ENCODE results near the gene TMEM161B. TPM values are rescaled to one million over a fixed set of nuclear protein-coding genes. Genes with fewer than 3 reads are reported as not detected.

The TMEM161B gene
- total RNA-seq, 4 donors from 2014 or later: 9.6 to 13.1 (median 11.0) TPM

DNA sequence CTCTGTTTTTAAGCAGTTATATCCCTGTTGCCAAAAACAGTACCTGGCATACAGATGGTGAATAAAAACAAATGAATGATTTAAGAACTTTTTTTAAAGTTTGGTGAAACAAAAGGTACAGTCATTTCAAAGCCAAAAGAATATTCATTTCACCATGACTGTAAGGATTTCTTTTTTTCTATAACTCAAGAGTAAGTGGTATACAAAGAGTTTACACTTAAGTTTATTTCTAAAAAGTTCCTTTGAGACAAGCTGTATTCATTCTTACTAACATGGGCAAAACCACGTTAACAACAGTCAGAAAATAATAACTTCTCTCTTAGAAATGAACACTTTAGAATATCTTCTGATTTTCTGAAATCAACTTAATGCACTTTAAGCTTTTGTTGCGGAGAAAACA, 5.3 kb downstream of the TMEM161B start:
- TF ChIP-seq, protein P1, sequence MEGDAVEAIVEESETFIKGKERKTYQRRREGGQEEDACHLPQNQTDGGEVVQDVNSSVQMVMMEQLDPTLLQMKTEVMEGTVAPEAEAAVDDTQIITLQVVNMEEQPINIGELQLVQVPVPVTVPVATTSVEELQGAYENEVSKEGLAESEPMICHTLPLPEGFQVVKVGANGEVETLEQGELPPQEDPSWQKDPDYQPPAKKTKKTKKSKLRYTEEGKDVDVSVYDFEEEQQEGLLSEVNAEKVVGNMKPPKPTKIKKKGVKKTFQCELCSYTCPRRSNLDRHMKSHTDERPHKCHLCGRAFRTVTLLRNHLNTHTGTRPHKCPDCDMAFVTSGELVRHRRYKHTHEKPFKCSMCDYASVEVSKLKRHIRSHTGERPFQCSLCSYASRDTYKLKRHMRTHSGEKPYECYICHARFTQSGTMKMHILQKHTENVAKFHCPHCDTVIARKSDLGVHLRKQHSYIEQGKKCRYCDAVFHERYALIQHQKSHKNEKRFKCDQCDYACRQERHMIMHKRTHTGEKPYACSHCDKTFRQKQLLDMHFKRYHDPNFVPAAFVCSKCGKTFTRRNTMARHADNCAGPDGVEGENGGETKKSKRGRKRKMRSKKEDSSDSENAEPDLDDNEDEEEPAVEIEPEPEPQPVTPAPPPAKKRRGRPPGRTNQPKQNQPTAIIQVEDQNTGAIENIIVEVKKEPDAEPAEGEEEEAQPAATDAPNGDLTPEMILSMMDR (IDR thresholded peaks at IDR 0.05): no peak
- ATAC-seq (ENCODE audit: low FRiP score): no peak
- DNase-seq (ENCODE audit: low spot score): no peak

DNA sequence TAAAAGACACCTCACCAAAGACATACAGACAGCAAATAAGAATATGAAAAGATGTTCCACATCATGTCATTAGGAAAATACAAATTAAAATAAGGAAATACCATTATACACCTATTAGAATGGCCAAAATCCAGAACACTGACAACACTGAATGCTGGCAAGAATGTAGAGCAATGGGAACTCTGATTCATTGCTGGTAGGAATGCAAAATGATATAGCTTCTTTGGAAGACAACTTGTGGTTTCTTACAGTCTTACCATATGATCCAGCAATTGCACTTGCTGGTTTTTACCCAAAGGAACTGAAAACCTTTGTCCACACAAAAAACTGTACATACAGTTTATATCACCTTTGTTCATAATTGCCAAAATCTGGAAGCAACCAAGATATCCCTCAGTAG, 6.5 kb downstream of the TMEM161B start:
- TF ChIP-seq, protein P1 (IDR thresholded peaks at IDR 0.05): no peak
- no peak for ATAC-seq (ENCODE audit: low FRiP score)
- no peak for DNase-seq (ENCODE audit: low spot score)

DNA sequence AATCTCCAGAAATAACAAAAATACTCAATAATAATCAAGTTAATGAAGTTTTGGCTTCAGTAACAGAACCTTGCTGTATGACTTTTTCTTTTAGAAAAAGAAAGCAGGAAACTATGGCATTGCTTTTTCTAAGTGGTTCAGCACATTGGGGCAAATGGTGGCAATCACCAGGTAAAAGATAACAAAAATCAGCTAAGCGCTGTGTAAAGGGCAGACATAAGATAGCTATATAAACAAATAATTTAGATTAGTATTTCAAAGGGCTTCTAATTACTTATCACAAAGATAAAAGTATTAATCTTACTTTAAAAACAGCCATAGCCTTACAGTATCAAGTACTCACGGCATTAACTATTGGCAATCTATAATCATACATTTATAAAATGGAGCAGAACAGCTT, 10.0 kb downstream of the TMEM161B start:
- DNase-seq (ENCODE audit: low spot score) (no peak), ATAC-seq (ENCODE audit: low FRiP score) (no peak)
- TF ChIP-seq, protein P1 (IDR thresholded peaks at IDR 0.05): no peak

DNA sequence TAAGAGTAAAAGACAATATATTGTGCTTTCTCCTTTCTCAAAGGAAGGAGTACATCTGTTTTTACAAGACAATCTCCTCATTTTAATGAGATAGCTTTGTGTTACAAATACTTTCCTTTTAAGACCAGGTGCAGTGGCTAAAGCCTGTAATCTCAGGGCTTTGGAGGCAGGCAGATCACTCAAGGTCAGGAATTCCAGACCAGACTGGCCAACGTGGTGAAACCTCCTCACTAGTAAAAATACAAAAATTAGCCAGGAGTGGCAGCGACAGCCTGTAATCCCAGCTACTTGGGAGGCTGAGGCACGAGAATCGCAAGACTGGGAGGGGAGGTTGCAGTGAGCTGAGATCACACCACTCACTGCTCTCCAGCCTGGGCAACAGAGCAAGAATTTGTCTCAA, 11.8 kb downstream of the TMEM161B start:
- TF ChIP-seq, protein P1 (IDR thresholded peaks at IDR 0.05): no peak
- no peak for DNase-seq (ENCODE audit: low spot score)
- no peak for ATAC-seq (ENCODE audit: low FRiP score)

DNA sequence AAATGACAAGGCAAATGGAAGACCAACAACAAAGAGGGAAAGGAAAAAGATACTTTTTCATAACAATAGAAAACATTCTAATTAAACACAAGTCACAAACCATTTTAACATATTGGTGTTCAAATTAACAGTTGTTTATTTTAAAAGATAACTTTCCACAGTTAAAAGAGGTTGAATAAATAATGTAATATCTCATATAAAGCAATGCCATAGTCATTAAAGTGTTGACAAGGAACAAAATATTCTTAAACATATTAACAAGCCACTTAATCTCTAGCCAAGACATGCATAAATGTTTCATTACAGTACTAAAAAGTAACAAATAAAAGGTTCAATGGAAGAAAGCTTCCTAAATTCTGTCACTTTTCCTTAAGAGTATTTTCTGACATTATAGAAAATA, 12.6 kb downstream of the TMEM161B start:
- DNase-seq (ENCODE audit: low spot score) (no peak), ATAC-seq (ENCODE audit: low FRiP score) (no peak)
- TF ChIP-seq, protein P1 (IDR thresholded peaks at IDR 0.05): no peak

- no peak for ATAC-seq (ENCODE audit: low FRiP score)
- TF ChIP-seq, protein P1 (IDR thresholded peaks at IDR 0.05): no peak
- no peak for DNase-seq (ENCODE audit: low spot score)
Observed at GRCh38 chr5:88254320-88254719, 14.3 kb downstream of the TMEM161B start.

GRCh38 chr5:88251048-88251711, 17.5 kb downstream of the TMEM161B start:
- TF ChIP-seq, protein P1 (IDR thresholded peaks at IDR 0.05): no peak
- ATAC-seq (ENCODE audit: low FRiP score) (no peak), DNase-seq (ENCODE audit: low spot score) (no peak)
